NCI-H82 treated with DMSO at 0.1 percent for 48 hours (cell line): ENCODE data around the gene SYNE2.
"Not testable (repeated sequence)": the region's sequence is repeated elsewhere in the genome, so short reads cannot be mapped to it uniquely, and the experiment has no call there.

Source experiments
- DNase-seq: peaks from one replicate; lab custom pipeline; 2025; ENCODE audit not compliant: unreplicated experiment; lab: John Stamatoyannopoulos, UW

SYNE2 gene

DNA sequence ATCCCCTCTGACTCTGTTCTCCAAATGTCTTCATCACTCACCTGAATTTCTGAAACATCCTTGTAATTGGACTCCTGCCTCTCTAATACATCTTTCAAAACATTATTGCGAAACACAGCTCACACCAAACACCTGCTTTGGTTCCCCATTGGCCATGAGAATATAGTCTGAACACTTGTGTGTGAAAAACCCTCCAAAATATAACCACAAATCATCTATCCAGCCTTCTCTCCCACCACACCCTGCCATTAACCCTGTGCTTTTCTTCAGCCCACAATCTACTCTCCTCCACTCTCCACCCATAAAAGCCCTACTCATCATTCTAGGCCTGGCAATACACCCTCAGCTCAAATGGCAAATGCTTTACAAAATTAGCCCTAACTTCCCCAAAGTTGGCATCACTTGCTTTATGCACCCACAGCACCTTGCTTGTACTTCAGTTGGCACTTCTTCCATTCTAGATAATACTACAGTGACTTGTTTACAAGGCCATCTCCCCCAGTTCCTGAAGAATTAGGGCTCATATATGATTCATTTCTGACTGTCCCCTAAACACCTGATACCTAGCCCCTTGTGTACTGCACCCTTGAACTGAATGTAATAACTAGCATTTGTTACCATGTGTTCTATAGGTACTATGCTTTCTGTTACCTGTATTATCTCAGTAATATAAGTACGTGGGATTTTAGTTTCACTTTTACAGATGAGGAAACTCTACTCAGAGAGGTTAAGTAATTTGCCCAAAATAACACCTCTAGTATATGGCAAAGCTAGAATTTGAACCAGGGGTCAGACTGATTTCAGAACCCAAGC is 17.3 kb downstream of the SYNE2 start:
- DNase-seq: not testable (repeated sequence)

DNA sequence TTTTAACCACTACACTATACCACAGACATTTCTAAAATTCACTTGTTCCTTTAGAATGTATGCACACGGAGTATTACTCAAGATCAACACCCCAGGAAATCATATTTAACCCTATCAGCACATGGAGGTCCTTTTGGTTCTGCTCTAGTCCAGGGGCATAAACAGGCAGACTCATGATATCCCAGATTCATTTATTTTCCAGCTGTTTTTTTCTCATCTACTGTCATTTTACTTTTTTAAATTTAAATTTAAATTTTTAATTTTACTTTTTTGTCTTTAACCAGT is 17.9 kb downstream of the SYNE2 start:
- not testable (repeated sequence) for DNase-seq

DNA sequence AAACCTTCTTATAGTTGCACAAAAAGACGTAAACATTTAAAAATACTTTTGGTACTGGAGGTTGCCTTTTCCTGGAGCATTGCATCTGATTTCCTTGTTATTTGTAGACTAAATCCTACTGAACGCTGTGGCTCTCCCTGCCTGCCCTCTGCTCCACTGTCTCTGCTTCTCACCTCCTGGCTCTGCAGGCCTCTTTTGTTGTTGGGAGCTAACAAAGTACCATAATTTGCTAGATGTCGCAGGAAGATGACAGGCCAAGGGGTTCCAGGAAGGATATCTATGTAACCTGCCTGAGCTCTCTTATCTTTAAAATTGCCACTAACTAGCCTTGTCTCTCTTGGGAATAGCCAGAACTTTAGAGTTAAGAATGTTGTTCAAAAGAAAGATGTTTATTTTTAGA is 21.4 kb downstream of the SYNE2 start:
- DNase-seq: no peak

DNA sequence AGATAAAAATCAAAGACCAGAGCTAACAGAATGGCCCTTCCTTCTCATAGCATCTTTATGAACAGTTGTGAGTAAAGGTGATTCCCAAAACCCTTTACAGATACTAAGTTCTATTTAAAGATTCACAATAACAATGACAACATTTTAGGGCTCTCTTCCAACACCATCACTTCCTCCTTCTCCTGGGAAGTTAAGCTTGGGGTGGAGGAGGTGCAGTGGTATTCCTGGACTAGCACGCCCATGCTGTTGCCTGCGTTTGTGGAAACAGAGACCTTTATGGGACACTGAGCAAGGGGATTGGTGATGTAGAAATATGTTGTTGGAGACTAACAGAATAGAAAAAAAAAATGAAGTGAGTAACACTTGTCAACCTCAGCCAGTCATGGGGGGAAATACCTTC is 22.5 kb downstream of the SYNE2 start:
- no peak for DNase-seq

DNA sequence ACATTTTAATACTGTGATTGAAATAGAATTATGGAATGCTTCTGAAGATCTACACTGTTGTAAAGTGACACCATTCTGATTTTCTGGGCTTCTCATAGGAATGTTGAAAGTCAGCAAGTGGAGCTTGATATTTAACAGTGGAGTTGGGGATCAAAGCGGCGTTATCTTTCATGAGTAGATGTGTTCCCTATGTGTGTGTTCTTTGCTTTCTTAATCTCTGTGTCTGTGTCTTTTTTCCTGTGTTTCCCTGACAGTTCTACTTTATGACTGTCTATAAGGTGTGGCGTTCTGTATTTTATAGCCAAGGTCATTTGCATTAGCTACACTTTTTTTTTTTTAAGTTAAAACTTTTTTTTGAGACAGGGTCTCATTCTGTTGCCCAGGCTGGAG is 24.7 kb downstream of the SYNE2 start:
- DNase-seq: no peak

DNA sequence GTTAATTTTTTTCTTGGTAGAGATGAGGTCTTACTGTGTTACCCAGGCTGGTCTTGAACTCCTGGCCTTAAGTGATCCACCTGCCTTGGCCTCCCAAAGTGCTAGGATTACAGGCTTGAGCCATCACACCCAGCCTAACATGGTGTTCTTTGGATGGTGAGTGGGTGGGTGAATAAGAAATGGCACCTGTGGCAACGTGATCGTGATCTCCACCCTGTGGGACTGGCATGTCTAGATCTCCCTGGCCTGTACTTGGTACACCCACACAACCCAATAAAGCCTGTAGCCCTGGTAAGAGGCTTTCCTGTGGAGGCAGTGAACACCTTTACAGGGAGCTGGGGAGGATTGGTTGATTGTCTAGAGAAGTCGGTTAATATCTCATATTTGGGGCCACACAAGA is 25.2 kb downstream of the SYNE2 start:
- no peak for DNase-seq

DNA sequence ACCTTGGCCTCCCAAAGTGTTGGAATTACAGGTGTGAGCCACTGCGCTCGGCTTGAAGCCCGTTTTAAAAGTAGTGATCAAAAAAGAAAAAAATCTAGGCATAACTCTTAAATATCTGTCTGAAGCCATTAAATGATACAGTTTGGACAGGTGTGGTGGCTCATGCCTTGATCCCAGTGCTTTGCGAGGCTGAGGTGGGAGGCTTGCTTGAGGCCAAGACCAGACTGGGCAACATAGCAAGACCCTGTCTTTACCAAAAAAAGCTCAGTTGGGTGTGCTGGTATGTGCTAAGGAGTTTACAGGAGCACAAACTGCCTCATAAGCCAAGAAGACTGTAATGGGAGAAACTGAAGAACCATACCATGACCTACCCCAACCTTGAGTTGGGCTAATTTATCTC is 26.0 kb downstream of the SYNE2 start:
- no peak for DNase-seq

DNA sequence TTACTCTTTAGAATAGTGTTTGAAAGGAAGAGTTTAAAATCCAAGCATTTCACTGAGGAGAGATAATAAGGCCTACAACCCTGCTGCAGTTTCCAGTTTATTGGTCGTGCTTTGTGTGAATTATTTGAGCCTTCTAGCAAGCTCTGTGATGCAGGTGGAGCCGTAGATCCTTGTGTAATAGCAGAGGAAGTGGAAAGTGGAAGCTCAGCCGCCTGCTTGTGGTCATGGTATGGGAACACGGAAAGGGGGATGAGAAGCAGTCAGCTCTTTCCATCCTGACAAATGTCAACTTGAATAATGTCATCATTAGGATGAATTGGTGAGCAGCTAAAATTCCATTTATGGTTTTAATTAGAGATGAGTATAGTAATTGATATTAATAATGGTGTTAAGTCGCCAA is 29.1 kb downstream of the SYNE2 start:
- DNase-seq: no peak

DNA sequence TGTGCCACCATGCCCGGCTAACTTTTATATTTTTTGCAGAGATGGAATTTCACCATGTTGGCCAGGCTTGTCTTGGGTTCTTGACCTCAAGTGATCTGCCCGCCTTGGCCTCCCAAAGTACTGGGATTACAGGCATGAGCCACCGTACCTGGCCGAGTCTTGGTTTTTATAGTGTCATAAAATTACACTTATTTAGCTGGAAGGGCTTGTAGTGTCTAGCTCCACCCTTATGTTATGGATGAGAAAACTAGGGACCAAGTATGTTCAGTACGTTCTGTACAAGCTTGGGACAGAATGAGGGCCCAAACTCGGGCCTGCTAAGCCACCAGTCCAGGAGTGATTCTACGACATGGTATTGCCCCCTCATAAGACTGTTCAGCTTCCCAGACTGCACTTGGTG is 35.1 kb downstream of the SYNE2 start:
- no peak for DNase-seq

DNA sequence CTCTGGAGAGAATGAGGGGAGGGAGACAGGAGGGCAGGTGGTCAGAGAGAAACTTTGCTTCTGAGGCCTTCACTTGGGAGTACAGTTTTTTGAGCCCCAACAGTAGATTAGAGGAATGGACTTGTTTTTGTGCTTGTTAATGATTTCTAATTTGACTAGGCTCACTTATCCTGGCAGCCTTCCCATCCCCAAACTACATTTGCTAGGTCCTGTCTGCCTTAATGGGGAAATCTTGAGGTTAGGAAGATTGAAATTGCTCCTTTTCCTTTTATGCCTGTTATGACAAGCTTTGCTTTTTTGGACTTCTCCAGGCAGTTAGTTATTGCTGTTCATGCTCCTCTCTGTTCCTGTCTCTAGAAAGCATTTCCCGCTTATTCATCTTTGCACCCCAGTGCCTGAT is 37.7 kb downstream of the SYNE2 start:
- no peak for DNase-seq

DNA sequence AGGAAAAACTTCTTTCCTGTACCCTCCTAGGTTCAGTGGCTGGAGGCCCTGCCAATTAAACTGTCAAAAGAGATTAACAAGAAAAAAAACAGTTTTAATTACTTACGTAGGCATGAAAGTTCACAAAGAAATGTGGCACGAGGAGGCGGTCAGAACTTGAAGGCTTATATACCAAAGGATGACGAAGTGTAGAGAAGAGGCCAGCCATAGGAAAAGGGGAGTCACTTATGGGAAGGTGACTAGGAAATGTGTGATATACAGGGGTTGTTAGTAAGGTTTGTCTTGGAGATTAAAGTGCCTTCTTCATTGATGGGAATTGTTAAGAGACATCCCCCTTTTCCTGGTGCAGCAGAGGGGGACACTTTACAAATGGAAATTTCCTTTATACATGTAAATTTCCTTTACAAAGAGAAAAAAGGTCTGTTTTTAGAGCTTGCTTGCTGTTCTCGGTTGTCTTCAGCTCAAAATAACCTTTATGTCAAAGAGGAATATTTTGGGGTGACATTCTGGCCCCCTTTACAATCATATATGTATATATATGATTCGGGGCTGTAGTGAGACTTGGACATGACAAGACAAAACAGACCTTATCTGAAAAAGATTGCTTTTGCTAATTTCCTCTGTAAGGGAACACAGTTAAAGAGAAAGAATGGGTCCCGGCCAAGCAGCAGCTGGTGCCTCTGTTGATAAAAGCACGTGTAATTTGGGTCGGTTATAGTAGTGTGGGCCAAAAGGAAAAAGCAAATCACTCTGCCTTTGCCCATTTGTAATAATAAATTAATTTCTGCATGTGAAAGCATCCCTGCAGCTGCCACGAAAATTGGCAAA is 38.6 kb downstream of the SYNE2 start:
- DNase-seq: no peak

DNA sequence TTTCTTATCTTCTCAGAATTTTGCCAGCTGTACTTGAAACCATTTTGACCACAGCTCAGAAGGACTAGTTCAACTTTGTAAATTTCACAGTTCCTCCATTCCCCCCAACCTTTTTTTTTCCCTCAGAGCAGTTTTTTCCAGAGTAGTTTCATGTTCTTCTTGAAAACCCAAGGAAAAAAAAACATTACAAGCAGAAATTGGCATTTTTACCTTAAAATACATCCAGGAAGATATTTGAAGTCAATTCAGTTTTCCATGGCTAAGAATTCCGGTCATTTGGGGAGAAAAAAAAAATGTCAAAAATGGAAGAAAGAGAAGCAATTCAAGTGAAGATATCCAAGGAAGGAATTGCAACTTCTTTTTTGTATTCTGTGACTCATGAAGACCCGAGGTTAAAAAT is 39.5 kb downstream of the SYNE2 start:
- DNase-seq: no peak

DNA sequence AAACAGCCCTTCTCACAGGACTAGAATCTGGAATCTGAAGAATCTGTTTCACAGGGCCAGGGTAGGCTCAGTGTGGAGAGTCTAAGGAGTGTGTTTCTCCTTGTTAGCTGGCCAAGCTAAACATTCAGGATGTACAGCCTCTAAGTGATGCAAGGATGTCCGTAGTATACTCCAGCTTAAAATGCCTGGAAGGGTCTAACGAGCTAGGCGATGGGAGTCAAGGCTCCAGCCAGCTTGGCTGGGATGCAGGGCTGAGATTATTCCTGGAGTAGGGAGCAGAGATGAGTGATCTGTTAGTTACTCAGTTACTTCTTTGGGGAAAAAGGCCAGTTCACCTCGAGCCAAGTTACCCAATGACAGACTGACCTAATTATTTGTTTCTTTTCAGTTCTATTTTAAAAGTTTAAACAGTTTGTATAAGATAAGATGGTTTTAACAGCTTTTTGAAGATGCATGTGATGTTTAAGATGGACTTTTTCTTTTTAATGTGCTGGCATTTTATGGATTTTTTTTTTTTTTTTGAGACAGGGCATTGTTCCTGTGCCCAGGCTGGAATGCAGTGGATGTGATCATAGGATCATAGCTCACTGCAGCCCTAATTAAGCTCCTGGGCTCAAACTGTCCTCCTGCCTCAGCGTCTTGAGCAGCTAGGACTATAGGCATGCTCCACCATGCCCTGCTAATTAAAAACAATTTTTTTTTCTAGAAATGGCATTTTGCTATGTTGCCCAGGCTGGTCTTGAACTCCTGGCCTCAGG is 41.1 kb downstream of the SYNE2 start:
- DNase-seq: no peak

DNA sequence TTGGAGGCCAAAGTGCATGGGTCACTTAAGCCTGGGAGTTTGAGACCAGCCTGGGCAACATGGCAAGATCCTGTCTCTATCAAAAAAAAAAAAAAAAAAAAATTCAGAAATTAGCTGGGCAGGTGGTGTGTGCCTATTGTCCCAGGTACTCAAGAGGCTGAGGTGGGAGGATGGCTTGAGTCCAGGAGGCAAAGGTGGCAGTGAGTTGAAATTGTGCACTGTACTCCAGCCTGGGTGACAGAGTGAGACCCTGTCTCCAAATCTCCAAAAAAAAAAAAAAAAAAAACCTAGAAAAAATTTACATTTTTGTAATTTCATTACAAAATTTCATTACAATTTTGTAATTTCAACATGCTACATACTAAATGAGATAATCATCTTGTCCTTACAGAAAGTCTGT is 42.7 kb downstream of the SYNE2 start:
- no peak for DNase-seq

DNA sequence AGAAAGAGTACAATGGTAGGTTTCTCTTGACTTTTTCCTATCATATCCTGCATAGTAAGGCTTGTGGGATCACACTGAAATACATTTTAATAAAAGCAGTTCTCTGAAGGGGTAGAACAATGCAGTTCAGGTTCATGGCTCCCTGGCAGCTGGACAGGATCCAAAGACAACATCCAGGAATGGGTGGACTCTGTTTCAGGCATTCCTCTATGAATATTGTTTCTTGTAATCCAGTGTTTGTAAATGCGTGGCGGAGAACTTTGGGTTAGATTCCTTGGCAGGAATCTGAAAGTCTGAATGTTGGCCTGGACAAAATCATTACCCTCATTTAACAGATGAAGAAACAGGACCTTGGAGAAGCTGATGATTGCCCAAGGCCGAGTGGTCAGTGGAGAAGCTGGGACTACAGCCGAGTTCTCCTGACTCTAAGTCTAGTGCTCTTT is 43.5 kb downstream of the SYNE2 start:
- DNase-seq: no peak

DNA sequence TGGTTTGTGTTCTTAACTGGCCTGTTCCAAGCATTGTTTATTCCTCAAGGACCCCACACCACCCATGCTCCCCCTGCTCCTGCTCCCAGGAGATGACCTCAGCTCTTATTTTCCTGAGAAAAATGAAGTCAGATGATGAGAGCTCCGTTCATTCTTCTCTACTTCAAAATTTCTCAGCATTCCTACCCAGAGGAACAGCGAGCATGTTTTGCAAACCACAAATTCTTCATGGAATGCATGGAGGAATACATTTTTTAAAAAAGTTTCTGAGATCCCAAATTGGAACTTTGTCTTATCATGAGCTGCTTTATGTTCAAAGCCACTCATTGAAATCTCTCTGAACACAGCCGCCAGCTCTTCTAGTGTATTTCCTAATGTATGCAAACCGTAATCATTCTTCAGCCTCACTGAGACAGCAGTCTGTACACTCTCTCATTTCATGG is 44.9 kb downstream of the SYNE2 start:
- no peak for DNase-seq

DNA sequence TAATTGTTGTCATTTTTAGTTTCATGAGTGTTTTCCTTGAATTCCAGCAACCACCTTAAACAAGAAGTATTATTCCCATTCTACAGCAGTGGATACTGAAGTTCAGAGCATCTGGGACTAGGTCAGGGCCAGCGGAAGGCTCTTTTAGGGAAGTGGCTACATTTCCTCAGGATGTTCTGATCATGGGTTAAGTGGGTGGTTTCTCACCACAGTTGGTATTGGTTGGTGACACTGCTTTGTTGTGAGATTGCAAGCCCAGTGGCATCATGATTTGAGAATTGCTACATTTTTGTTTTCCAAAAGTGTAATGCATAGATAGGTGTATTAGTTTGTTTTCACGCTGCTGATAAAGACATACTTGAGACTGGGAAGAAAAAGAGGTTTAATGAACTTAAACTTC is 47.1 kb downstream of the SYNE2 start:
- no peak for DNase-seq

DNA sequence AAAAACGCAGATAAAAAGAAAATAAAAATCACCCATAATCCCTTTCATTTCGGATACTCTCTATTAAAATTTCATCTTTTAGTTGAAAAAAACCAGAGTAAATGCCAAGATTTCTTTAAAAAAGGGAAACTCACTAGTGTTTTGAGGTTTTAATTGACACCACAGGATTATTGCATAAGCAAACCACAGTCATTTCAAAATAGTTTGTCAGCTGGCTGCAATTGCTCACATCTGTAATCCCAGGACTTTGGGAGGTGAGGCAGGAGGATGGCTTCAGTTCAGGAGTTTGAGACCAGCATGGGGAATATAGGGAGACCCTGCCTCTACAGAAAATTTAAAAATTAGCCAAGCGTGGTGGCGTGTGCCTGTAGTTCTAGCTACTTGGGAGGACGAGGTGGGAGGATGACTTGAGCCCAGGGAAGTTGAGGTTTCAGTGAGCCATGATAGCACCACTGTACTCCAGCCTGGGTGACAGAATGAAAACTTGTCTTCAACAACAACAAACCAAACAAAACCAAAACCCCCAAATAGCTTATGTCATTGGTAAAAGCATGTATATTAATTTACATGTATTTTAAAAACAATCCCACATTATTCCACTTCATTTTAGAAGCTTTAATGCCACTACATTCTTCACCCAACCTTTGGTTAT is 48.8 kb downstream of the SYNE2 start:
- DNase-seq: no peak

DNA sequence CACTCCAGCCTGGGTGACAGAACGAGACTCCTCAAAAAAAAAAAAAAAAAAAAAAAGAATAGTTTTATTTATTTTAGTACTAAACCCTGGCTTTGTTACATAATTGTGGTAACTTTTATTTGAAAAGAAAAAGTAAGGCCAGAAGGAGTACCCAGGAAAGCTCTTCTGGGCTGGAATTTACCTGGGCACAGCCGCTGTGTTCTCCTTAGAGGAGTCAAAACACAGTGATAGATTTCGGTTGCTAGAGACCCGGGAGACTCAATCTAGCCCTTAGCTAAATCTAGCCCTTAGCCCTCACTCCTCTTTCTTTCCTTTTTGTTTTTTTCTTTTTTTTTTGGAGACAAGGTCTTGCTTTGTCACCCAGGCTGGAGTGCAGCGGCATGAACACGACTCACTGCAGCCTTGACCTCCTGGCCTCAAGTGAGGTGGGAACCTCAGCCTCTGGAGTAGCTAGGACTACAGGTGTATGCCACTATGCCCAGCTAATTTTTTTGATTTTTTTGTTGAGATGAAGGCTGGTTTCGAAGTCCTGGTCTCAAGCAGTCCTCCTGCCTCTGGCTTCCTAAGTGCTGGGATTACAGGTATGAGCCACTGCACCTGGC is 49.7 kb downstream of the SYNE2 start:
- no peak for DNase-seq

DNA sequence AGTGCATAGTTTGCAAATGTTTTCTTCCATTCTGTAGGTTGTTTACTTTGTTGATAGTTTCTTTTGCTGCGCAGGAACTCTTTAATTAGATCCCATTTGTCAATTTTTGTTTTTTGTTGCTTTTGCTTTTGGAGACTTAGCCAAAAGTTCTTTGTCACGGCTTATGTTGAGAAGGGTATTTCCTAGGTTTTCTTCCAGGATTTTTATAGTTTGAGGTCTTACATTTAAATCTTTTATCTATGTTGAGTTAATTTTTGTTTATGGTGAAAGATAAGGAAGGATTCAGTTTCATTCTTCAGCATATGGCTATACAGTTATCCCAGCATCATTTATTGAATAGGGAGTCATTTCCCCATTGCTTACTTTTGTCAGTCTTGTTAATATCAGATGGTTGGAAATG is 51.9 kb downstream of the SYNE2 start:
- DNase-seq: no peak

DNA sequence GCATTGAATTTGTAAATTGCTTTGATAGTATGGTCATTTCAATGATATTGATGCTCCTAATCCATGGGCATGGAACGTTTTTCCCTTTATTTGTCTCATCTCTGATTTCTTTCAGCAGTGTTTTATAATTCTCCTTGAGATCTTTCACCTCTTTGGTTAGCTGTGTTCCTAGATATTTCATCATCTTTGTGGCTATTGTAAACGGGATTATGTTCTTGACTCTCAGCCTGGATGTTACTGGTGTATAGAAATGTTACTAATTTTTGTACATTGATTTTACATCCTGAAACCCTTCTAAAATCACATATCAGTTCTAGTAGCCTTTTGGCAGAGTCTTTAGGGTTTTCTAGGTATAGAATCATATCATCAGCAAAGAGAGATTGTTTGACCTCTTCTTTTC is 52.6 kb downstream of the SYNE2 start:
- DNase-seq: no peak
